Keratinocyte (primary cell): ENCODE results near the gene FBXL17. TPM values are rescaled to one million over a fixed set of nuclear protein-coding genes. Genes with fewer than 3 reads are reported as not detected.

Experiments used
- DNase-seq: peaks from one replicate; pipeline ENCODE4 v3.0.0-alpha.2; 2011; ENCODE audit warnings: low read depth, missing footprints, low spot score
- FAIRE-seq: peaks from 2 replicates; lab custom pipeline; 2011; peaks lifted over from hg19 to GRCh38; lab: Jason Lieb, UNC
- H2AFZ ChIP-seq: 2 replicates; pipeline ENCODE4 v1.6.0; 2012; ENCODE audit warnings: low read length, control low read depth, inconsistent platforms; ENCODE audit not compliant: control insufficient read depth
- H3K27ac ChIP-seq: 2 replicates; pipeline ENCODE4 v1.5.1; 2011; ENCODE audit warnings: low read length; ENCODE audit not compliant: control insufficient read depth, insufficient read depth
- H3K27me3 ChIP-seq: 3 replicates; pipeline ENCODE4 v1.6.0; 2011; ENCODE audit warnings: low read length; ENCODE audit not compliant: control insufficient read depth, insufficient read depth; ENCODE audit errors: extremely low read depth
- H3K36me3 ChIP-seq, 2 experiments: 2 replicates in 1 of 2; 3 replicates in 1 of 2; pipeline ENCODE4 v1.5.1; 2011; ENCODE audit warnings: low read length in 2 of 2, mild to moderate bottlenecking in 1 of 2; ENCODE audit not compliant: control insufficient read depth in 2 of 2, insufficient read depth in 2 of 2; ENCODE audit errors: extremely low read depth in 1 of 2
- H3K4me1 ChIP-seq: 3 replicates; pipeline ENCODE4 v1.5.1; 2011; ENCODE audit warnings: low read length; ENCODE audit not compliant: control insufficient read depth, insufficient read depth; ENCODE audit errors: extremely low read depth
- H3K4me2 ChIP-seq: 3 replicates; pipeline ENCODE4 v1.6.0; 2011; ENCODE audit warnings: low read depth, low read length; ENCODE audit not compliant: control insufficient read depth, insufficient read depth; ENCODE audit errors: extremely low read depth
- H3K4me3 ChIP-seq, 3 experiments: fragments of 200-600 bp in 1 of 3; sonication (generic) in 1 of 3; 2 replicates in 2 of 3; 3 replicates in 1 of 3; pipeline ENCODE4 v1.5.1; 2011 to 2016; ENCODE audit warnings: low read length in 3 of 3, mild to moderate bottlenecking in 3 of 3, control low read depth in 2 of 3, inconsistent platforms in 1 of 3, low read depth in 1 of 3, mixed read lengths in 1 of 3, mixed run types in 1 of 3, moderate library complexity in 1 of 3; ENCODE audit not compliant: control insufficient read depth in 2 of 3, insufficient read depth in 2 of 3; ENCODE audit errors: extremely low read depth in 1 of 3
- H3K79me2 ChIP-seq: 2 replicates; pipeline ENCODE4 v1.6.0; 2012; ENCODE audit warnings: low read length; ENCODE audit not compliant: control insufficient read depth, insufficient read depth
- H3K9ac ChIP-seq: 3 replicates; pipeline ENCODE4 v1.6.0; 2011; ENCODE audit warnings: low read length; ENCODE audit not compliant: control insufficient read depth, insufficient read depth; ENCODE audit errors: extremely low read depth
- H3K9me1 ChIP-seq: 3 replicates; pipeline ENCODE4 v1.6.0; 2011; ENCODE audit warnings: low read length; ENCODE audit not compliant: control insufficient read depth, insufficient read depth; ENCODE audit errors: extremely low read depth
- H3K9me3 ChIP-seq: 2 replicates; pipeline ENCODE4 v1.5.1; 2012; ENCODE audit warnings: low read depth, low read length; ENCODE audit not compliant: control insufficient read depth
- H4K20me1 ChIP-seq: 3 replicates; pipeline ENCODE4 v1.6.0; 2011; ENCODE audit warnings: low read length; ENCODE audit not compliant: control insufficient read depth, insufficient read depth; ENCODE audit errors: extremely low read depth
- EZH2 ChIP-seq: IDR thresholded peaks from one replicate; pipeline ENCODE4 v1.6.1; 2012; ENCODE audit warnings: inconsistent platforms, mild to moderate bottlenecking, low read length, moderate library complexity
- dilution Hi-C: fragments of 300-500 bp; cut with MboI; formaldehyde crosslinking; loops from one replicate; pipeline ENCODE4 v1.7.0; 2020; ENCODE audit warnings: low sequenced_read_pairs; ENCODE audit not compliant: extremely low pct_ligation_motif_present
- polyA plus RNA-seq, 5 experiments: library from polyadenylated mRNA; depleted of rRNA in 3 of 5; stranded (reverse) in 3 of 5; stranded (forward) in 1 of 5; unstranded in 1 of 5; fragments of >200 nt; gene quantifications; 1 replicate in 1 of 5; 2 replicates in 3 of 5; 3 replicates in 1 of 5; pipeline versions ENCODE4 v1.2.1 to v1.2.3, GENCODE V29; 2011 to 2012; ENCODE audit warnings: missing spikeins in 2 of 5, low read depth in 1 of 5, low replicate concordance in 1 of 5
- TF ChIP-seq, protein P1 (sequence below), 3 experiments: IDR thresholded peaks in 1 of 3; conservative IDR thresholded peaks in 1 of 3; optimal IDR thresholded peaks in 1 of 3; 2 replicates in 2 of 3; 3 replicates in 1 of 3; pipeline versions ENCODE3 to v1.5.1; 2011; ENCODE audit warnings: low read length in 3 of 3, mild to moderate bottlenecking in 3 of 3, moderate library complexity in 2 of 3, control low read depth in 1 of 3, inconsistent platforms in 1 of 3; ENCODE audit not compliant: insufficient read depth in 2 of 3; ENCODE audit errors: extremely low read depth in 1 of 3

The FBXL17 gene
- polyA plus RNA-seq, 1 donor (not counting 4 experiments of a cell fraction or from before 2014, with no cell fraction given): 5.7 TPM

GRCh38 chr5:107979900-107980299 lies 402.0 kb downstream of the FBXL17 start:
- H2AFZ ChIP-seq: no peak overlapping the region
- no peaks in the 10 kb centered on the region for H4K20me1 ChIP-seq
- H3K27ac ChIP-seq: no peak overlapping the region
- H3K9me3 ChIP-seq: no peaks in the 10 kb centered on the region
- no peaks in the 10 kb centered on the region for H3K79me2 ChIP-seq
- H3K36me3 ChIP-seq: no peaks in the 10 kb centered on the region
- DNase-seq (no peak), FAIRE-seq (no peak)
- H3K4me2 ChIP-seq: no peak overlapping the region
- H3K27me3 ChIP-seq: no peaks in the 10 kb centered on the region
- dilution Hi-C loops: no loop called here
- no peaks in the 10 kb centered on the region for H3K4me1 ChIP-seq
- H3K9me1 ChIP-seq: no peaks in the 10 kb centered on the region
- TF ChIP-seq EZH2: no peak
- TF ChIP-seq, protein P1, sequence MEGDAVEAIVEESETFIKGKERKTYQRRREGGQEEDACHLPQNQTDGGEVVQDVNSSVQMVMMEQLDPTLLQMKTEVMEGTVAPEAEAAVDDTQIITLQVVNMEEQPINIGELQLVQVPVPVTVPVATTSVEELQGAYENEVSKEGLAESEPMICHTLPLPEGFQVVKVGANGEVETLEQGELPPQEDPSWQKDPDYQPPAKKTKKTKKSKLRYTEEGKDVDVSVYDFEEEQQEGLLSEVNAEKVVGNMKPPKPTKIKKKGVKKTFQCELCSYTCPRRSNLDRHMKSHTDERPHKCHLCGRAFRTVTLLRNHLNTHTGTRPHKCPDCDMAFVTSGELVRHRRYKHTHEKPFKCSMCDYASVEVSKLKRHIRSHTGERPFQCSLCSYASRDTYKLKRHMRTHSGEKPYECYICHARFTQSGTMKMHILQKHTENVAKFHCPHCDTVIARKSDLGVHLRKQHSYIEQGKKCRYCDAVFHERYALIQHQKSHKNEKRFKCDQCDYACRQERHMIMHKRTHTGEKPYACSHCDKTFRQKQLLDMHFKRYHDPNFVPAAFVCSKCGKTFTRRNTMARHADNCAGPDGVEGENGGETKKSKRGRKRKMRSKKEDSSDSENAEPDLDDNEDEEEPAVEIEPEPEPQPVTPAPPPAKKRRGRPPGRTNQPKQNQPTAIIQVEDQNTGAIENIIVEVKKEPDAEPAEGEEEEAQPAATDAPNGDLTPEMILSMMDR (optimal IDR thresholded peaks at IDR 0.05 in 1 of 3, IDR thresholded peaks at IDR 0.05 in 1 of 3, conservative IDR thresholded peaks at IDR 0.05 in 1 of 3; ENCODE audit: extremely low read depth in 1 of 3, insufficient read depth in 2 of 3, low read length in 3 of 3): no peak
- no peak overlapping the region for H3K9ac ChIP-seq
- no peak overlapping the region for H3K4me3 ChIP-seq

GRCh38 chr5:107979291-107979690 lies 402.6 kb downstream of the FBXL17 start:
- Histone ChIP-seq H3K27me3 (no peaks in the 10 kb centered on the region), H4K20me1 (no peaks in the 10 kb centered on the region), H3K4me2 (no peak overlapping the region), H3K9ac (no peak overlapping the region), H3K36me3 (no peaks in the 10 kb centered on the region), H3K27ac (no peak overlapping the region), H3K4me1 (no peaks in the 10 kb centered on the region), H3K4me3 (no peak overlapping the region), H3K9me1 (no peaks in the 10 kb centered on the region), H3K79me2 (no peaks in the 10 kb centered on the region), H3K9me3 (no peaks in the 10 kb centered on the region), H2AFZ (no peak overlapping the region)
- no peak for DNase-seq
- no peak for FAIRE-seq
- TF ChIP-seq EZH2: no peak
- TF ChIP-seq, protein P1 (optimal IDR thresholded peaks at IDR 0.05 in 1 of 3, IDR thresholded peaks at IDR 0.05 in 1 of 3, conservative IDR thresholded peaks at IDR 0.05 in 1 of 3; ENCODE audit: extremely low read depth in 1 of 3, insufficient read depth in 2 of 3, low read length in 3 of 3): no peak
- dilution Hi-C loops: no loop called here
